Breast epithelium (tissue), 3 donors: Measurements from ENCODE around the gene MAPRE2.

Source experiments
- CTCF ChIP-seq, 3 donors: fragments of 450-650 bp; IDR thresholded peaks; one replicate each; pipeline ENCODE4 v1.5.1; 2016 to 2017; ENCODE audit warnings: antibody characterized with exemption in 3 of 3, mild to moderate bottlenecking in 3 of 3, moderate library complexity in 3 of 3
- POLR2AphosphoS5 ChIP-seq, 3 donors: sonication (generic); formaldehyde crosslinking; IDR thresholded peaks; one replicate each; pipeline ENCODE4 v1.6.1; 2017; ENCODE audit warnings: antibody characterized with exemption in 3 of 3

DNA sequence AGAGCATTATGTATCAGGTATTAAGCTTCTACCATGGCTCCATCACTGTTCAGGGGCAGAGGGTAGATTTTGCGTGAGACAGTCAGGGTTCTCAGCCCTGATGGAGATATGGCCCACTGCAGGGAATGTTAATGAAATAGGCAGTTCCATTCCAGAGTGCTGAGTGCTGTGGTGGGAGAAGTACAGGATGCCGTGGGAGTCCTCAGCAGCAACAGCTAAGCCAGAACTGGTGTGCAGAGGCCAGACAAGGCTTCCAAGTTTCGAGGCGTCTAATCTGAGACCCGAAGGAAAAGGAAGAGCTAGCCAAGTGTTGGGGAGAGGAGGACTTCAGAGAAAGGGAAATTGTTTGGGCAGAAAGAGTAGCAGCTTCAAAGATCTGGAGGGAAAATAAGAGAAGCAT lies 30.2 kb upstream of the MAPRE2 start:
- TF ChIP-seq CTCF (IDR thresholded peaks at IDR 0.05) (no peak), POLR2AphosphoS5 (IDR thresholded peaks at IDR 0.05) (no peak)
